HL-60/S4 treated with phorbol 12-myristate 13-acetate at 8.2 ng/mL for 4 days and 3 days (cell line): ENCODE data around the gene STX12.
"Not testable (repeated sequence)": the region's sequence is repeated elsewhere in the genome, so short reads cannot be mapped to it uniquely, and the experiment has no call there.

ENCODE experiments used
- in situ Hi-C: fragments of 300-500 bp; cut with MboI; formaldehyde crosslinking; loops from 2 replicates; pipeline ENCODE4 v1.15.0; 2022; ENCODE audit warnings: low sequenced_read_pairs

STX12 gene

DNA sequence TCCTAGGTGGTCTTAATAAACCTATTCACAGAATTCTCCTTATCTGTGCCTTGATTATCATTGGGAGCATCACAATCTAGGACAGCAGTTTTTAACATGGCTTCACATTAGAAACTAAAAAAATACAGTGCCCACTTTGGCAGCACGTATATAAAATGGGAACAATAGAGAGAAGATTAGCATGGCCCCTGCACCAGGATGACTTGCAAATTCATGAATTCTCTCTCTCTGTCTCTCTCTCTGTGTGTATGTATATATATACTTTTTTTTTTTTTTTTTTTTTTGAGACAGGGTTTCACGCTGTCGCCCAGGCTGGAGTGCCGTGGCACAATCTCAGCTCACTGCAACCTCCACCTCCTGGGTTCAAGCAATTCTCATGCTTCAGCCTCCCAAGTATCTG lies 51.4 kb downstream of the STX12 start:
- in situ Hi-C loops: no loop called here

DNA sequence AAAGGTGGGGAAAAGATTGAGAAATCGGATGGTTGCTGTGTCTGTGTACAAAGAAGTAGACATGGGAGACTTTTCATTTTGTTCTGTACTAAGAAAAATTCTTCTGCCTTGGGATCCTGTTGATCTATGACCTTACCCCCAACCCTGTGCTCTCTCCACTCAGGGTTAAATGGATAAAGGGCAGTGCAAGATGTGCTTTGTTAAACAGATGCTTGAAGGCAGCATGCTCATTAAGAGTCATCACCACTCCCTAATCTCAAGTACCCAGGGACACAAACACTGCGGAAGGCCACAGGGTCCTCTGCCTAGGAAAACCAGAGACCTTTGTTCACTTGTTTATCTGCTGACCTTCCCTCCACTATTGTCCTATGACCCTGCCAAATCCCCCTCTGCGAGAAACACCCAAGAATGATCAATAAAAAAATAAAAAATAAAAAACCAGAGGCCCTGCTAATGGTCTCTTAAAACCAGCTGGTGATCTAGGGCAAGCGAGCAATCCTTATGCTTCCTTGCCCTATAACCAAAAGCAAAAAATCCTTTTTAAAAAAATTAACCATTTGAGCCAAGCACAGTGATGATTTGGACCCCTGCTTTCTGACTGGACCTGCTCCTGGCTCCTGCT lies 56.4 kb downstream of the STX12 start:
- in situ Hi-C loops: loop anchor here (25.0 kb wide), 1 partner anchor 383 kb away; no protein-coding TSS in a partner anchor

GRCh38 chr1:27830621-27831440 lies 57.8 kb downstream of the STX12 start, which contains the start of gene PPP1R8:
PPP1R8 (plus strand) TSS chr1:27830782; CDS start chr1:27830836, 54 bp downstream.
- in situ Hi-C loops: loop anchor here (25.0 kb wide), 1 partner anchor 381 kb away; no protein-coding TSS in a partner anchor

DNA sequence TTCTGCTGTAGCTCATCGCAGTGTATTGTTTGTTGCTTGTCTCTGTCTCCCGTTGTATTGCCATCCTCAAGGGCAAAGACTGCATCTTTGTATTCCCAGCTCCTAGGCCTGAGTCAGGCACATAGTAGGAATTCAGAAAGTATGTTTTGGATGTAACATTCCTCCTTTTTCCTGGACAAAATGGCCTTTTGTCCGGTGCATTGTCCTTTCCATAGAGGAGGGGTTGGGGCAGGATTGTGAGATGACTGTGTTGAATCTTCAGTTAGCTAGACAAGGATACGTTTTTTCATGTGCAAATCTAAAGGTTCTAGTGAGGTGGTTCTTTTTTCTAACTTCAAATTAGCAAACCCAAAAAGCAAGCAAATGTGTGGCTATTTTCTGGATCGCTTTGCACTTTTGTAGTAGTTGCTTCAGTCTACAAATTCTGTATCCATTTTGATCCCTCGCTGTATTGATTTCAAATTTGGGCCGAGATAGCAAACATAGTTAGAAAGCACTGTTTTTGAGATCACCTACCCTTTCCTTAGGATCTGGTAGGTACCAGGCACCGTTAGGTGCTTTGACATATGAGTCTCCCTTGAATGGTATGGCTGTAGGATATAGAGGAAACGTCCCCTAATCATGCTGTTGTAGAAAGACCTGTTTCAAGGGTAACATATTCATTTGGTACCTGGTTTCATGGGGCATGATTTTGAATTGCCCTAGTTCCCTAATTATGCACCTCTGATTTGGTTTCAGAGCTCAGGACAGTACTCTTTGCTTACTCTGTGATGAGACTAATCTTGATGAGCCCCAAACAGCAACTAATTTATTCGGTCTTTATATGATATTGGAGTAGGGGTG lies 58.8 kb downstream of the STX12 start:
- in situ Hi-C loops: loop anchor here (25.0 kb wide), 1 partner anchor 381 kb away; no protein-coding TSS in a partner anchor

DNA sequence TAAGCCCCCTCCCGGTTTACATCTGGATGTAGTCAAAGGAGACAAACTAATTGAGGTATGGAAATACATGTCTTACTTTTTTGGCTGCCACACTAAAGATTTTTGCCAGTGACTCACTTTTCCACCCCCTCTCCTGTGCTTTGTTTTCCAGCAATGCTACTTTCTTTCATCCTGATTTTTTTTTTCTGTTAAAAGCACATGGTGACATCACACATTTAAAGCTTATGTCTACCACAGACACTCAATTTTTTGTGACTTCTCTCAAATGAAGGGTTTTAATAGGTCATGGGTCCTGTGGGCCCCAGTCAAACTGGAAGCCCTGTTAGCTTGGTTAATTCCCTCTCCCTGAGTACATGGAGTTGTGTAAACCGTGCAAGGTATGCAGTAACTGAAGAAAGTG lies 59.7 kb downstream of the STX12 start:
- in situ Hi-C loops: loop anchor here (25.0 kb wide), 1 partner anchor 380 kb away; no protein-coding TSS in a partner anchor

DNA sequence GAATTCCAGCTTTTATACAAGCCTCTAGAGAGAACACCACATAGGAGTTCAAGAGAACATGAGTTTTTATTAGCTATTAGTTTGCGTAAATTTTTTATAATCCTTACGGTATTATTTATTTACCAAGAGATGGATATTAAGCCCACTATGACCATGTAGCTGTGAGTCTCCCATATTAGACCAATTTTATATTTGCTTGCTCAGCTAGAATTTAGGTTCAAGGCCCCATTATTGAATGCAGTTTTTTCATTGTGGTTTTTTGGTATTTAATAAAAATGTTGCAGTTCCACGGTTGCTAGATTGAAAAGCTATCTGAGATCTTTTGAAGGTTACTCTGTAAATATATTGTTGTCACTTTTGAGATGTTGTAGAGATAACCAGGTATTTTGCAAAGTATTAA lies 60.5 kb downstream of the STX12 start:
- in situ Hi-C loops: loop anchor here (25.0 kb wide), 1 partner anchor 379 kb away; no protein-coding TSS in a partner anchor

DNA sequence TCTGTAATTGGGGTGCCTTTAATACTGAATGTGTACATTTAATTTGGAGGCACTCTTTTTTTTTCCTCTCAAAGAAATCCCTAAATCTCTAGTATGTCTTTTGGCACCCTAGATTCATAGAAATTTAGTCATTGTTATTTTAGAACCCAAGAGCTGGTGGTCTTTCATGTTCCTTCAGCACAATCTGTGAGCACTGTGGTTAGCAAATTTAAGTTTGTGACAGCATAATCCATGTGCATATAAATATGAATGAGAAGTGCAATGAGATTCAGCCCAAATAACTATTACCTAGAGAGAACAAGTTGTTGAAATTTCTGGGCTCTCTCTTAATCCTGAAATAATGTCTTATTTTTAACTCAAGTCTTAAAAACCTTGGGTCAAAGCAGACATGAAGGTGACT lies 62.0 kb downstream of the STX12 start:
- in situ Hi-C loops: loop anchor here (25.0 kb wide), 1 partner anchor 377 kb away; no protein-coding TSS in a partner anchor

DNA sequence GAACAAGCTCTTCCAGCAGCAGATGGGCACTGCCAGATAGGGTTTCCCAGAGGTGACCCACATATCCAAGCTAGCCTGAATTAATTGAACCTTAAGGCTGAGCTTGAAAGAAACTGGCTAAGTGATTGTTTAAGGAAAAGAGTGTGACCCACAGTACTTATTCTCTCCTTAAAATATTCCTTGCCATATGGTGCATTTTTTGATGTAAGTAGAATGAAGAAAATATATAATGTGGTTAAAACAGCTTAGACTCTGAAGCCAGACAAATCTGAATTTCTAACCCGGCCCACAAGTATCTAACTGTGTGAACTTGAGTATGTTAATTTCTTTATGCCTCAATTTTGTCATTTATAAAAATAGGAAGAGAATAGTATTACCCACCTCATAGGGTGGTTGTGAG lies 62.5 kb downstream of the STX12 start:
- in situ Hi-C loops: loop anchor here (25.0 kb wide), 1 partner anchor 377 kb away; no protein-coding TSS in a partner anchor

DNA sequence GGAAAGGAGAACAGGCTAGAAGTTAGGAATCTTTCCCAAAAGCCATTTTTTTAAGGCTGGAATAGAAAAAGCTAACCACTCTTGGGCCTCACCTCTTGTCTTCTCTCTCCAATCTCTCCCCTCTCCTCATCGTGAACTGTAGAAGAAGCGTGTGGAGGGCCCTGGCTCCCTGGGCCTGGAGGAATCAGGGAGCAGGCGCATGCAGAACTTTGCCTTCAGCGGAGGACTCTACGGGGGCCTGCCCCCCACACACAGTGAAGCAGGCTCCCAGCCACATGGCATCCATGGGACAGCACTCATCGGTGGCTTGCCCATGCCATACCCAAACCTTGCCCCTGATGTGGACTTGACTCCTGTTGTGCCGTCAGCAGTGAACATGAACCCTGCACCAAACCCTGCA lies 76.9 kb downstream of the STX12 start:
- in situ Hi-C loops: loop anchor here (25.0 kb wide), 1 partner anchor 362 kb away; no protein-coding TSS in a partner anchor

- in situ Hi-C loops: no loop called here
These were observed 82.1 kb downstream of the STX12 start for GRCh38 chr1:27855085-27855484.

GRCh38 chr1:27856561-27857343 lies 83.7 kb downstream of the STX12 start:
- in situ Hi-C loops: no loop called here

GRCh38 chr1:27857552-27857951 lies 84.5 kb downstream of the STX12 start:
- in situ Hi-C loops: not testable (repeated sequence)

- in situ Hi-C loops: no loop called here
These were observed 85.3 kb downstream of the STX12 start for GRCh38 chr1:27858072-27858948.

DNA sequence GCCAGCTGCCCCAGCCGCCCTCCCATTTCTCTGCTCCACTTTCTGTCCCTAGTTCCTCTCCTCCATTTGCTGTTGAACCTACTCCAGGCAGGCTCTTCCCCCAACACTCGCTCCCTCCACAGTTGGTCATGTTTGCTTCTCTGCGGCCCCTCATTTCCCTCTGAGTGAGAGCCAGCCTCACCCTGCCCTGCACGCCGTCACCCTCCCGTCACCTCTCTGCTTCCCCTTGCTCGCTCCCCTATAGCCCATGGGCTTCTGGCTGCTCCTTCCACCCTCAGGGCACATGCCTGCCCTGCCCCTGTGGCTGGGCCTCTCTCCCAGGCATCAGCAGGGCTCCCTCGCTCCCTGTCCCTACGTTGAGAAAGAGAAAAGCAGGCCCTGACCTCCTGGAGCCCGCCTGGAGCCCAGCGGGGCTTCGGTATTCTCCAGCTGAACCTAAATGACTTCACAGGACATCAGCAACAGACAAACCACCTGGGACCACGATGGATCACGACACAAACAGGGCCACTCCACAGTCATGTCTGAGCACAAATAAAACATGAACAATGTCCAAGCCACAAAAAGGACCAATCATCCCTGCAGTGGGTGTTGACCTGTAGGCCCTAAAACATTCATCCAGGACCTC lies 86.0 kb downstream of the STX12 start:
- in situ Hi-C loops: no loop called here

- in situ Hi-C loops: no loop called here
These were observed 88.4 kb downstream of the STX12 start for GRCh38 chr1:27861436-27861835.

DNA sequence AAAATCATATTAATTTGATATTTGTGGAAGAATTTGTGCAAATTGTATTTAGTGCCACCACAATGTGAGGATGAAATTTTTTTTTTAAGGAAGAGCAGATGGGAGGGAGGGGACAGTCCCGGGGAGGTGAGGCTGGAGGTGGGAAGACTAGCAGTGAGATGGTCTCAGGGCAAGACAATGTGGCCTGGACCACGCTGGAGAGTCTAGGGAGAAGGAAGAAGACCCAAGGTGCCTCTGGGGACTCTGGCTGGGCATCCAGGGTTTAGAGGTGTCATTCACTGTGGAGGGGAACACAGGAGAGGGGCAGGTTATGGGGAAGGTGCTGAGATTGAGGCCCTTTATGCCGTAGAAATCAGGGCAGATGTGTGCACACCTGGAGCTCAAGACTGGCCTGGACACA lies 89.0 kb downstream of the STX12 start:
- in situ Hi-C loops: no loop called here

GRCh38 chr1:27862671-27863537 lies 89.9 kb downstream of the STX12 start:
- in situ Hi-C loops: no loop called here

- in situ Hi-C loops: no loop called here
These were observed 90.5 kb downstream of the STX12 start for GRCh38 chr1:27863538-27863915.
